ENCODE data around the gene BLVRB.
A peak's percentile ranks its signal among the peaks of the same experiment; 100 is the strongest.
"Not testable (repeated sequence)": the region's sequence is repeated elsewhere in the genome, so short reads cannot be mapped to it uniquely, and the experiment has no call there.

BLVRB gene

DNA sequence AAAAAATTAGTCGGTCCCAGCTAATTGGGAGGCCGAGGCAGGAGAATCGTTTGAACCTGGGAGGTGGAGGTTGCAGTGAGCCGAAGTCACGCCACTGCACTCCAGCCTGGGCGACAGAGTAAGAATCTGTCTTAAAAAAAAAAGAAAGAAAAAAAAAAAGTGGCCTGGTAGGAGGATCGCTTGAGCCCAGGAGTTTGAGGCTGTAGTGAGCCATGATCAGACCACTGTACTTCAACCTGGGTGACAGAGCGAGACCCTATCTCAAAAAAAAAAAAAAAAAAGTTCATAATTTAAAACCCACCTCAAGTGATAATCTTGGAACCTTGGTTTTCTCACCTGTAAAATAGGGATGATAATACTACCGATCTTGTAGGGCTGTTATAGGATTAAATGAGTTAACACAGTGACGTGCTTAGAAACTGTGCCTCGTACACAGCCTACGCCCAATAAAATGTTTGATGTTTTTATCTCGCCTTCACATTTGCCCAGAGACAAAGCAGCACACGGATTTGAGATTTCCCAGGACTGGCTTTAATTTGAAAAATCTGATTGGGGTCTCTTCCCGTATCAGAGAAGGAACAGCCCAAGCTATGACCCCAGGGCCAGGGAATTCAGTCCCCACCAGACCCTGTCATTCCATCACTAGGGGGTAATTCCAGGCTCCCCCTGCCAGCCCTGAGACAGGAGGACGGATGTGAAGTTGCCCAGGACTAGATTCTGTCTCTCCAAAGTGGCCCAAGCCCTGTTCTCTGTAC, 43.4 kb downstream of the BLVRB start:
- no peak for DNase-seq

DNA sequence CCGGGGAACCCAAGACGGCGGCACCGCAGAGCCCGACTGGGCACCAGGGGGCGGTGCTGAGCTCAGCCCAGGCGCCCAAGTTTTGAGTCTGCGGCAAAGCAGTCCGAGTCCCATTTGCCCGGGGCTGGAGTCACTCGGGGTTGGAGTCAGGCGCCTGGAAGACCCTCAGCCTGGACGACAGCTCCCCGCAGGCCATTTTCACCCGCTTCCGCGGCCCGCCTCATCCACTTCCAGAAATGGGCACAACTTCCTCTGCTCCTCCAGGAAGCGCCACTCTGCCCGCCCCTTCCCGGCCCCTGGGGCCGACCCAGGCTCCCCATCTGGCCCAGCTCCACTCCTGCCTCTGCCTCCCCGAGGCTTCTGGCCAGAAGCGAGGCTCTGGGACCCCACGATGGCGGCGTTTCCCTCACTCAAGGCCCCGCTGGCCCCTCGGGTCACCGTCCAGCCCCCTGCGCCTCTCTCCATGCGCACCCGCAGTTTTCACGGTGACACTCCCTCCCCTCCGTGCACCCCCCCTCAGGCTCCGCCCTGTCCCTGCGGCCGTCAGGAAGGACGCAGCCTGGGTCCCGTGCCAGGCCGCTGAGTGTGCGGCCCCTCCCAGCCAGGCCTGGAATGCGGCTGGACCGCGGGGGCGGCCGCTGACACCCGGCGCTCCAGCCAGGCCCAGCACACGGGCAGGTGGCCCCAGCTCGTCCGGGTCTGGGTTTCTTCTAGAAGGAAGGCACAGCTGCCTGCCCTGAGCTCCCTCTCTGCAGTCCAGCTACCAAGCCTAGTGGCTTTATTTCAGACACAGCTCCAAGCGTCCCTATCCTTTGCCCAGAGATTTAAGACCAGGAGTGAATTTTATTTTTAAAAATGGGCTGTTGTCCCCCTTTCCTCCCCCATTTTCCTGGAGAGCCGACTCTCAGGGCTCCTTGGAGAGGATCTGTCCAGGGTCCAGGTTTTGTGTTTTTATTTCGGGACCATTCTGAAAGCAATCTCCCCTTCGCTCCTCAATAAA, 44.5 kb downstream of the BLVRB start:
- DNase-seq, result peak; percentile 88

DNA sequence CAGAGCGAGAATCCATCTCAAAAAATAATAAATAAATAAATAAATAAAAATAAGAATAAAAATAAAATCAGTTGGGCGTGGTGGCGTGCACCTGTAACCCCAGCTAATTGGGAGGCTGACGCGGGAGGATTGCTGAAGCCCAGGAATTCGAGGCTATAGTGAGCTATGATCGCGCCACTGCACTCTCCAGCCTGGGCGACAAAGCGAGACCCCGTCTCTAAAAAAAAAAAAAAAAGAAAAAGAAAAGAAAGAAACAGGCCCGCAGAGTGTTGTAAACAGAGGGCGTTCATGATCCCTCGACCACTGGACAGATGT, 45.1 kb downstream of the BLVRB start:
- no peak for DNase-seq

DNA sequence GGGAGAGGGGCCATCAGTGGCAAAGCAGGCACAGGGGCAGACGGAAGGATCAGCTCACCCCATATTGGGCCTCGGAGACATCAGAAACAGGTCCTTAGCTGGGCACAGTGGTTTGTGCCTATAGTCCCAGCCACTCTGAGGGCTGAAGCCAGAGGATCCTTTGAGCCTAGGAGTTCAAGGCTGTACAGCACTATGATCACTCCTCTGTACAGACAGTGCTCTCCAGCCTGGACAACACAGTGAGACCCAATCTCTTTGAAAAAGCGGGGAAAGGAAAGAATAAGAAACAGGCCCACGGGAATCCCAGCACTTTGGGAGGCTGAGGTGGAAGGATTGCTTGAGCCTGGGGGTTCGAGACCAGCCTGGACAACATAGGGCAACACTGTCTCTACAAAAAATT, 45.8 kb downstream of the BLVRB start:
- no peak for DNase-seq

DNA sequence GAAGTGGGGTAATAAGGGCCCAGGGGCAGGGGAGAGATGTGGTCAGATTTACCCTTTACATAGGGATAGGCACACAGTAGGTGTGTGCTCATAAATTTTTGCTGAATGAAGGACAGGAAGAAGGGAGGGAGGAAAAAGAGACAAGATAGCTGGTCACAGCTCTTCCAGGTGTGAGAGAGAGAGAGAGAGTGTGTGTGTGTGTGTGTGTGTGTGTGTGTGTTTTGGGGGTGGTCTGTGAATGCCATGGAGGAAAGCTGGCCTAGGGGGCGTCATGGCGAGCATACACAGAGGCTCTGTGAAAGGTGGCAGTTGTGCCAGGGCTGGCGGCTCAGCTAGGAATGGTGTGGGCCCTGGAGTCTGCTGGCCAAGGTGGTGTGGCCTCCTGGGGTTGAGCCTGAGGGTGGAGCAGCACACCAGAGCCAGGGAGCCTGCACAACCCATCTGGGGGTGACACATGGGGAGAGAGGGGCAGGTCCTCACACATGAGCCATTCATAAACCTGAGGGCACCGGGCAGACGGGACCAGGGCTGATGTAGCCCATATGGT, 46.4 kb downstream of the BLVRB start:
- DNase-seq, result no peak

DNA sequence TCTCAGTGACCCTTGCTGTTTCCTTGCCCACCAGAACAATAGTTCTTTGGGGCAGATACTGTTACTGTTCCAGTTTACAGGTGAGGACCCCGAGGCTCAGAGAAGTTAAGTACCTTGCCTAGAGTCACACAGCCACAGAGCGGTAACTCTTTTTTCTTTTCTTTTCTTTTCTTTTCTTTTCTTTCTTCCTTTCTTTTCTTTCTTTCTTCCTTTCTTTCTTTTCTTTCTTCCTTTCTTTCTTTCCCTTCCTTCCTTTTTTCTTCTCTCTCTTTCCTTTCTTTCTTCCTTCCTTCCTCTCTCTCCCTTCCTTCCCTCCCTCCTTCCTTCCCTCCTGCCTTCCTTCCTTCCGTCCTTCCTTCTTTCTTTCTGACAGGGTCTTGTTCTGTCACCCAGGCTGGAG, 47.5 kb downstream of the BLVRB start:
- DNase-seq, result no peak

DNA sequence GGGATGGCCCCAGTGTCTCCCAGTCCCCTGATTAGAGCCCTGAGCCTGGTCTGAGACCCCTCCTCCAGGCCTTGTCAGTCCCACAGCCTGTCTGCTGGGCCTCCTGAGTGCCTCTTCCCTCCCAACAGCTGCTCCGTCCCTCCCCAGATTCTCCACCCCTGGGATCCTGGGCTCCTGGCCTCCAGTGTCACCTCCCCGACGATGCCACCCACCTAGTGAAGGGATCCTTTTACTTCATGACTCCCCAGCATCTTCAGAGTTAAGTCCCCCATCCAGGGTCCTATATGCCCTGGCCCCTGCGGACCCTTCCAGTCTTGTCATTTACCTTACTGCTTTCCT, 47.9 kb downstream of the BLVRB start:
- no peak for DNase-seq

DNA sequence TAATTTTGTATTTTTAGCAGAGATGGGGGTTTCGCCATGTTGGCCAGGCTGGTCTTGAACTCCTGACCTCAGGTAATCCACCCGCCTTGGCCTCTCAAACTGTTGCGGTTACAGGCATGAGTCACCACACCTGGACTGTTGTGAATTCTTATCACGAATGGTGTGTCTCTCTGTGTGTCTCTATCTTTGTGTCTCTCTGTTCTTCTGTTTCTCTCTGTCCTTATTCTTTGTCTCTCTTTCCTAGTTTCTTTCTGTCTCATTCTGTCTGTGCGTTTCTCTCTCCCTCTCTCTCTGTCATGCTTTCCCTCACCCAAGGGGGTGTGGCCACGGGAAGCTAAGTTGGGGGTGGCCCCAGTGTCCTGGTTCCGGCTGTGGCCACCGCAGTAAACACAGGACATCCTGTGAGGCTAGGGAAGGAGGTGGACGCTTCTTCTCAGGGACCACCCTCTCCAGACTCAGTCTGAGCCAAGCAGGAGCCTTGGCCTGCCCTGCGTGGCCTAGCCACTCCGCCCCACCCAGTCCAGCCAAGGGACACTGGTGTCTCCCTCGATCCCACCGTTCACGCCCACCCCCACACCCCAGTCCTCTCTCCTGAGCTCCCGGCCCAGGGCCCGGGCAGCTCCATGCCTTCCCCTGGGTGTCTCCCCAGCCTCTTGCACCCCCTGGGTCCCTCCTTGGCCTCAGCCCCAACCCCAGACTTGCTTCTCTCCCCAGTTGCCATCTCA, 48.5 kb downstream of the BLVRB start:
- DNase-seq, result no peak

DNA sequence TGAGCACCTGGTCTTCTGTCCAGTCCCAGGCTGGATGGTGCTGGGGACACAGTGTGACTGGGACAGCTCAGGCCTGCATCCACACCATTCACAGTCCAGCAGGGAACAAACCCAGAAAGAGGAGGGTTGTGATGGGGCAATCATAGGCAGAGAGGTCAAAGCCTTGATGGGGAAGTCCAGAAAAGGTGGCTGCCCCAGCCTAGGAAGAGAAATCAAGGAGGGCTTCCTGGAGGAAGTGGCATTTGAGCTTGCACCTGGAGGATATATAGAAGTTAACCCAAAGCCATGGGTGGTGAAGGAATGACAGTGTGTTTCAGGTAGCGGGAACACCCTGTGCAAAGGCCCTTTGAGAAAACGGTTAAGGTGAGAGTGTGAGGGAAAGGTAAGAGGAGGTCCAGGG, 49.8 kb downstream of the BLVRB start:
- DNase-seq, result no peak

DNA sequence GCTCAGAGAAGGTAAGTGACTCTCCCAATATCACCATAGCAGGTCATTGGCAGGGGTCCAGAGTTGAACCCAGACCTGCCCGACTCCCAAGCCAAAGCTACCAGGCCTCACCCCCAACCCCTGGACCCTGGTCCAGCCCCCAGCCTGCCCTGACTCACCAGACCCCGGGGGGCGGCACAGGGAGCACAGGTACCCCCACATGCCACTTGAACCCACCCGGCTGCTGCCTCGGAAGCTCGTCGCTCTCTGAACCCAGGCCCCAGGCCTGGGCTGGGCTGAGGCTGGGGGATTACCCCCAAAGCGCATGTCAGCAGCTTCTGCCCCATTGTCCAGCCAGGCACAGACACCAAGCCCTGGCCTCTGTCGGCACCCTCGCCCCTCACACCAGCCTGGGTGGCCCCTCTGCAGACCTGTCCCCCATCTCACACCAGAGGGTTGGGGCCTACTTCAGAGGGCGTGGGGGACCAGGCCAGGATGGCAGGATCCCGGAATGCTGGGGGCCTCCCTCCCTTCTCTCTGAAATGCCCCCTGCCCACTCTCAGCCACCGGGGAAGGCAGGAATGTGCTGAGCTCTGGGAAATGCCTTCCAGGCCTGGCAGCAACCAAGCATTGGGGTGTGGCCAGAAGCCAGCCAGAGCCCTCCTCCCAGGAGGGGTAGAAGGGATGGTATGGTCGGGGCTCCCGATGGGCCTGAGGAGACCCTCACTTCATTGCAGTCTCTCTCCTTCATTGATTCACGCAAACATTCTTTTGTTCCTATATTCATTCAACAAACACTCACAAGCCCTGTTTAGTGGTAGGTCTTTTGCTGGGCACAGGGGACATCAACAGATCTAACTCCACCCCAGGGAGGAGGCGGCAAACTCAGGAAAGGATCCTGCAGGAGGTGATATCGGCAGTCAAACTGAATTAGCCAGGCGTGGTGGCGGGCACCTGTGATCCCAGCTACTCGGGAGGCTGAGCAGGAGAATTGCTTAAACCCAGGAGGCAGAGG, 50.7 kb downstream of the BLVRB start:
- DNase-seq, result no peak

DNA sequence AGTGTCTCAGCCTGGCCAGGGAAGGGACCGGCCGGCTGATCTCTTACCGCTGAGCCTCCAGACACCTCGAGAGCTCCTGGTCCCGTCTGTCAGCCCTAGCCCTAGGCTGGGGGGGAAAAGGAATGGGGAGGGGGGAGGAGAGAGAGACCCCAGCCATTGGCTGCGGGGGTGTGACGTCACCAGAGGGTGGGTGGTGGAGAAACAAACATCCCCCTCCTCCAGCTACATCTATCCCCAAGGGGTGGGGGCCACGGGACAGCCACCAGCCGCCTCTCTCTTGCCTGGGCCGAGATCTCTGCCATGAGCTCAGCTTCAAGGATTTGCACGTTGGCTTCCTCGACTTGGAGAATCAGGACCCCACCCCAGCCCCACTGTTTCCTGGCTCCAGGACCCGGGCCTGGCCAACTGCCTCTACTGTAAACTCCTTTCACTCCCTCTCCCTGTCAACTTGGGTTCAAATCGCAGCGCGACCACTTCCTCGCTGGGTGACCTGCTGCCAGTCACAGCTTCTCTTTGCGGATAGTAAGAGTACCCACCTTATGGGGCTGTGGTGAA, 52.2 kb downstream of the BLVRB start, which contains the start of gene PRX:
TSS of gene PRX (minus strand) at position 88 of the 555 bp plus-strand sequence. CDS start 5,446 bp downstream, outside the sequence.
- no peak for DNase-seq

DNA sequence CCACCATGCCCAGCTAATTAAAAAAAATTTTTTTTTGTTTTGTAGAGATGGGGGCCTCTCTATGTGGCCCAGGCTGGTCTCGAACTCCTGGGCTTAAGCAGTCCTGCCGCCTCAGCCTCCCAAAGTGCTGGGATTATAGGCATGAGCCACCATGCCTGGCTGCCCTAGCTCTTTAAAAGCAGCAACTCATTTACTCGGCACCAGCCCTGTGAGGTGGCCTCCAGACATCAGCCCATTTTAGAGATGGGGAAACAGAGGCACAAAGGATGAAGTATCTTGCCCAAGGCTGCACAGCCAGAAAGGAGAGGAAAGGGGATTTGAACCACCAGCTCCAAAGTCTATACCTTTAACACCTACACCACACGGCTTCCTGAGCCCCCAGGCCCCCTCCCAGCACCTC, 52.7 kb downstream of the BLVRB start:
- DNase-seq, result no peak

DNA sequence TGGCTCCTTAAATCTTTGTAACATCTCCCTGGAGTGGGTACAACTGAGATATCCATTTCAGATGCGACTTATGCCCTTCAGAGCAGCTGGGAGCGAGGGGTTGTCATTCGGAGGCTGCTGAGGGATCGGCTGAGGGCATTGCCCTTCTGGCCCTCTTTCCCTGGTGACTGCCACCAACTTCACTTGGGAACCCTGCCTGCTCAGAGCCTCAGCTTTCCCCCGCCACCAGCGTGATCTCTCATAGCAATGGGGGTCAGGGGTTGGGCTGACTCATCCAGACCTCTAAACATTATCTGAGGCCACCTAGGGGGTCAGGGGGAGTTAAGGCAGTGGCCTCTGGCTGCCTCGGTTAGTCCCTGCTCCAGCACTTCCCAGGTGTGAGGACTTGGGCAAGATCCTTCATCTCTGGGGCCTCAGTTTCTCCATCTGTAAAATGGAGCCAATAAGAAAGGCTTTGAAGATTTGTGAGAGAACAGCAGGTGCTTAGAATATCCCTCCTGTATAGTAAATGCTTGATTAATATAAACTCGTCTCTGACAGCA, 53.5 kb downstream of the BLVRB start:
- no peak for DNase-seq

DNA sequence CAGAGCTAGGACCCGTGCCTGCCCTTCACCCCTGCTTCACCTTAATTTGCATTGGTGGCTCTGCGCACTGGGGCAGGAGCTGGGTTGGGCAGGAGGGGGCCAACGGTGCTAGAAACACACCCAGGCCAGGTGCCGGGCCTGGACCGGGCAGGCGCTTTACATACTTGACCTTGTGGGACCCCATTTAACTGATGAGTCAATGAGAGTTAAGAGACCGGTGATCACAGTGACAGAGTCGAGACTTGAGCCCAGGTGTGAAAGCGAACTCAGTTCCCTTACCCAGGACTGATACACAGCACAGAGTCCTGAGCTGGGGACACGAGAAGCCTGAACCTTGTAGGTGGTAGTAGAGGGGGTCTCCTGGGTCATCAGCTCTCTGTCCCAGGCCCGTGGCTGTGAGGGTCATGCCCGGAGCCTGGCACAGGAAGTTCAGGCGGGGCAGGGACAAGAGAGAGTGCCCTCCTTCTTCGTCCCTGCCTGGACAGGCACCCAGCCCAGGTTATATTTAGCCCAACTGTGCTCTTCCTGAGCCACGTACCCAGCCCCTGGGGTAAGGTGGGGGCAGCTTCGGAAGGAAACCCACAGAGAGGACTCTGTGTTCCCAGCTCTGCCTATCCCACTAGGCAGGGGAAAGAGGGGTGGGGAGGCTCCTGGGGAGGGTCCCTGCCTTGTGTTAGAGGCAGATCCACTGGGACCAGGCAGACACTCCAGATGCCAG, 54.3 kb downstream of the BLVRB start:
- no peak for DNase-seq

DNA sequence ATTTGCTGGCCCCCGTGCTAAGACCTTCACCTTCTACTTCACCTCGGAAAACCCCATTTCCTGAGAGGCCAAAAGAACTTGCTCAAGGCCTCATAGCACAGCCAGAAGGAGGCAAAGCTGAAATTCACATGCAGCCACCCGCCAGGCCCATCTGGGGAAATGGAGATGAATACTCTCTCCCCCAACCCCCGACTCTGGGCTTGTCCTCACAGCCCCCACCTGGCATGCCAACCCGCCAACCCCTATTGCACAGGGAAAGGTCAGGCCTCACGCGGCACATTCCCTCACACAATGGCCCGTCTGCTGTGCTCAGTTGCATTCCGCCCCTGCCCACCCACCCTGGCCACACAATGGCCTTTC, 55.5 kb downstream of the BLVRB start:
- DNase-seq, result no peak

DNA sequence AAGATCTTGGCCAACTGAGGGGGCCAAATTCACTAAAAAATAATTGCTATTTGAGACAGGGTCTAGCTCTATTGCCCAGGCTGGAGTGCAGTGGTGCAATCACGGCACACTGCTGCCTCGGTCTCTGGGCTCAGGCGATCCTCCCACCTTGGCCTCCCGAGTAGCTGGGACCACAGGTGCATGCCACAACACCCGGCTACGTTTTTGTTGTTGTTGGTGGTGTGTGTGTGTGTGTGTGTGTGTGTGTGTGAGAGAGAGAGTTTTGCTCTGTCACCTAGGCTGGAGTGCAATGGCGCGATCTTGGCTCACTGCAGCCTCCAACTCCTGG, 57.0 kb downstream of the BLVRB start:
- not testable (repeated sequence) for DNase-seq

DNA sequence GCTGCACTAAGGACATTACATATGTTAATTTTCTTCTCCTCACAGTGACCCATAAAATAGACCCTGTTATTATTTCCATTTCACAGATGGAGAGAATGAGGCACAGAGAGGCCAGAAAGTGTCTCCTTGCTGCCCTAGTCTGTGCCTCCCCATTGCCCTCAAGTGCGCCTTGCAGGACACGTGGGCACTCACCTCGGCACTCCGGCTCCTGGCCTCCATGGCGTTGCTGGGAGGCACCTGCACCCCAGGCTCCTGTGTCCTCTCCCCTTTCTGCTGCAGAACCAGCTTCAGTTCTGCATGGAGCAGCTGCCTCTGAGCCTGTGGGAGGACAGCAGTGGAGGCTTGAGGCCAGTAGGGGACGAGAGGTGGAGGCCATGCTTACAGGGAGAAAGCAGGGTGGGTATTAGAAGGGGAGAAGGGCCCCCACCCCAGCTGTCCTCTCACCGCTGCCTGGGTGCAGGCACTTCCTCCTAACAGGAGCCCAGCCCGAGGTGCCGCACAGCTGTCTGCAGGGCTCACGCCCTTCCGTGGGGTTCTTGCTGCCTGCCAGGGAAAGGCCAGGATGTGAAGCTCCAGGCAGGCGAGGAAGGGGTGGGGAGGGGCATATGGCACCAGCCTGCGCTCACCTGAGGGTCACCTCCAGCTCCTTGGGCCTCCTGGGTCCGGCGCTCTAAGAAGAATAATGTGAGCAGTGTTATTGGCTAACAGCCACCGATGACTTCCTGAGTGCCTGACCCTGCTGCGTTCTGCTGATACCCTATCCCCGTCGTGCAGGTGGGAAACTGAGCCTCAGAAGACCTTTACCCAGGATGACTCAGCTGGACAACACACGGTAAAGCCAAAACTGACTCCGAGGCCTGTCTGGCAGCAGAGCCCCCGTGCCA, 57.6 kb downstream of the BLVRB start:
- no peak for DNase-seq

DNA sequence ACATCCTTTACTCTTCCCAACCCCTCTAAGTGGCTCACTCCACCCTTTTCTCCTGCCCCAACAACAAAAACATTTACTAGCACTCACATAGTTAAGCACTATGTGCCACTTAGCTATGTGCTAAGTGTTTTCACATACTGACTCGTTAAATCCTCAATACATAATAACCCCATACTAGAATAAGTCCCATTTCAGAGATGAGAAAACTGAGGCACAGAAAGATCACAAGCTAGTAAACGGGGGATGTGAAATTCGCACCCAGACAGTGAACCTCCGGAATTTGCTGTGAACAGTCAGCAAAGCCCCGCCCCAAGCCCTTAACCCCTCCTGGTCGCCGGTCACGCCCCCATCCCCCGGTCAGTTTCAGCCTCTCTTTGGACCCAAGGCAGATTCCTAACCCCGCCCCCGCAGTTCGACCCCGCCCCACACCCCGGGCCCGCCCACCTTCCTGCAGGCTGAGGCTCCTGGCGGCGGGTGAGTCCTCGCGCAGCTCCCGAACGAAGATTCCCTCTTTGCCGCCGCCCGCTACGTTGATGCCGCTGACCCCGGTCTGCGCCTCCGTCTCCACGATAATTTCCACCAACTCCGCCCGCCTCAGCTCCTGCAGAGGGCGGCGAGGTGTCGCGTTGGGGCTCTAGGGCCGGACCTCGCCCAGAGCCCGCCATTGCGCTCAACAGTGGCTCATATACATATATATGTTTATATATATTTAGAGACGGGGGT, 62.1 kb downstream of the BLVRB start:
- DNase-seq, result peak; percentile 87

DNA sequence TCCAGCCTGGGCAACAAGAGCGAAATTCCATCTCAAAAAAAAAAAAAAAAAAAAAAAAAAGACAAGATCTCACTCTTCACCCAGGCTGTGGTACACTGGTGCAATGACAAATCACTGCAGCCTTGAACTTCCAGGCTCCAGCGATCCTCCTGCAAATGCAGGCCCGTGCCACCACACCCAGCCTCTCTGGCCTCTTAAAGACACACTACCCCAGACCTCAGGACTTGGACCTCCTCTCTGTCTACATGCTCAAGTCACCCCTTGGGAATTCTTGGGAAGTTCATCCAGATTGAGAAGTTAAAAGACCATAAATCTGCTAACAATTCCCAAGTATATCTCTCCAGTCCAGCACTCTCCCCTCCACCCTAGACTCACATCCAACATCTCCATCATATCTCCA, 65.0 kb downstream of the BLVRB start:
- peak; percentile 12 for DNase-seq

Measured in fibroblast of skin of abdomen (primary cell).